Fibroblast of the aortic adventitia (primary cell): ENCODE data around the gene DNM2. TPM values are rescaled to one million over a fixed set of nuclear protein-coding genes. Genes with fewer than 3 reads are reported as not detected.

Source experiments
- DNase-seq: peaks from one replicate; pipeline ENCODE4 v3.0.0-alpha.2; 2010; ENCODE audit warnings: low read depth
- H3K4me3 ChIP-seq: 2 replicates; pipeline ENCODE4 v1.5.1; 2011; ENCODE audit warnings: low read depth, mild to moderate bottlenecking, control low read depth, low read length, moderate library complexity
- total RNA-seq: library from RNA; depleted of rRNA; stranded (reverse); fragments of >200 nt; gene quantifications from 2 replicates; pipeline ENCODE4 v1.2.3, GENCODE V29; 2012; ENCODE audit warnings: low replicate concordance
- TF ChIP-seq, protein P1 (sequence below): IDR thresholded peaks from 2 replicates; pipeline ENCODE4 v1.5.1; 2011; ENCODE audit warnings: mild to moderate bottlenecking, low read length, control low read depth, inconsistent platforms; ENCODE audit not compliant: insufficient read depth

Gene DNM2
- total RNA-seq, 1 donor = 83.2 TPM

DNA sequence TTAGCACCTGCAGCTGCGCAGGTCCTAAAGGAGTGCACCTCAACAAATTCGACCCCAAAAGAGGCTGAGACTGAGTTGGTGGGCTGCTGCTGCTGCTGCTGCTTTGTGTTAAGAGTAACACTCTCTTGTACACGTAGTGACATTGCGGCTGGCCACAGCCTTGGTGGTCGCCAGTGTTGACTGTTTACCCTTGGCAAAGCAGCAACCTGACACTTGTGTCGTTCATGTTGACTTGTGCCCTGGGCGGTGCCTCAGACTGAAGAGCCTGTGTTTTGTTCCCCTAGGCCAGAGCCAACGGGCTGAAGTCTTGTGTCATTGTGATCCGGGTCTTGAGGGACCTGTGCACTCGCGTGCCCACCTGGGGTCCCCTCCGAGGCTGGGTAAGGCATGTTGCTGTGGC is 39.1 kb upstream of the DNM2 start:
- no peak overlapping the region for H3K4me3 ChIP-seq
- no peak for DNase-seq
- TF ChIP-seq, protein P1, sequence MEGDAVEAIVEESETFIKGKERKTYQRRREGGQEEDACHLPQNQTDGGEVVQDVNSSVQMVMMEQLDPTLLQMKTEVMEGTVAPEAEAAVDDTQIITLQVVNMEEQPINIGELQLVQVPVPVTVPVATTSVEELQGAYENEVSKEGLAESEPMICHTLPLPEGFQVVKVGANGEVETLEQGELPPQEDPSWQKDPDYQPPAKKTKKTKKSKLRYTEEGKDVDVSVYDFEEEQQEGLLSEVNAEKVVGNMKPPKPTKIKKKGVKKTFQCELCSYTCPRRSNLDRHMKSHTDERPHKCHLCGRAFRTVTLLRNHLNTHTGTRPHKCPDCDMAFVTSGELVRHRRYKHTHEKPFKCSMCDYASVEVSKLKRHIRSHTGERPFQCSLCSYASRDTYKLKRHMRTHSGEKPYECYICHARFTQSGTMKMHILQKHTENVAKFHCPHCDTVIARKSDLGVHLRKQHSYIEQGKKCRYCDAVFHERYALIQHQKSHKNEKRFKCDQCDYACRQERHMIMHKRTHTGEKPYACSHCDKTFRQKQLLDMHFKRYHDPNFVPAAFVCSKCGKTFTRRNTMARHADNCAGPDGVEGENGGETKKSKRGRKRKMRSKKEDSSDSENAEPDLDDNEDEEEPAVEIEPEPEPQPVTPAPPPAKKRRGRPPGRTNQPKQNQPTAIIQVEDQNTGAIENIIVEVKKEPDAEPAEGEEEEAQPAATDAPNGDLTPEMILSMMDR = no peak

DNA sequence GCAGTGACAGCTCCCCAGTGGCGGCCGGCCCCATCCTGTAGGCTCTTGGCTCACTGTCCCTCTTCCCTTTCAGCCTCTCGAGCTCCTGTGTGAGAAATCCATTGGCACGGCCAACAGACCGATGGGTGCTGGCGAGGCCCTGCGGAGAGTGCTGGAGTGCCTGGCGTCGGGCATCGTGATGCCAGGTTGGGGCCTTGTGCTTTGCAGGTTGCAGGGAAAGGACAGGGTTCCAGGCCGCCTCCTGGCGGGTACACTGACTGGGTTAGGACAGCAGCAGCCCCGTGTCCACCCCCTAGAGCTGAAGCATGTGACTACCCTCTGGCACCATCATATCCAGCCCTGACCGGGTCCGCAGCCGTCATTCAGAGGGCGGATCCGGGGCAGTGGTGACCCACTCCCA is 38.1 kb upstream of the DNM2 start:
- no peak for DNase-seq
- H3K4me3 ChIP-seq = no peak overlapping the region
- TF ChIP-seq, protein P1 = no peak

DNA sequence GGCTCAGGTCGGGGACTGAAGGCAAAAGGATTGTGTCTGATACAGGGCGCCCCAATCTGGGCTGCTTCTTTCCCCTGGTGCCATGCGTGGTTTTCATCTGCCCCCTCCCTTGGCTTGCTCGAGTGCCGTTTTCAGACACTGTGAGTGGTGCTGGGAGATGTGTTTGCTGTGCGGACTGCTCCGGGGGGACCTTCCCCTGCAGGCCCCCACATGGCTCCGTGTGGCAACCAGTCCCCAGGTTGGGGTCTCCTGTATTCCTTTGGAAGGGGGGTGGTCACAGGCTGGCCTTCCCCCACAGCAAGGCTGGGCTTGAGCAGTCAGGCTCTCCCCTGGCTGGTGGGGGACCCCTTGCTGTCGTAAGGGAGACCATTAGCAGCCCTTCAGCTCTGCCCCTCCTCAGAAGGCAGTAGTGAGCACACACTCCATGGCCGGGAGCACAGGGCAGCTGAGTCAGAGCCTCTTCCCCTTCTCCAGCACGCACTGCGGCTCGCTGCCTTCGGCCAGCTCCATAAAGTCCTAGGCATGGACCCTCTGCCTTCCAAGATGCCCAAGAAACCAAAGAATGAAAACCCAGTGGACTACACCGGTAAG is 37.2 kb upstream of the DNM2 start:
- DNase-seq = no peak
- TF ChIP-seq, protein P1 = no peak
- H3K4me3 ChIP-seq = no peak overlapping the region

DNA sequence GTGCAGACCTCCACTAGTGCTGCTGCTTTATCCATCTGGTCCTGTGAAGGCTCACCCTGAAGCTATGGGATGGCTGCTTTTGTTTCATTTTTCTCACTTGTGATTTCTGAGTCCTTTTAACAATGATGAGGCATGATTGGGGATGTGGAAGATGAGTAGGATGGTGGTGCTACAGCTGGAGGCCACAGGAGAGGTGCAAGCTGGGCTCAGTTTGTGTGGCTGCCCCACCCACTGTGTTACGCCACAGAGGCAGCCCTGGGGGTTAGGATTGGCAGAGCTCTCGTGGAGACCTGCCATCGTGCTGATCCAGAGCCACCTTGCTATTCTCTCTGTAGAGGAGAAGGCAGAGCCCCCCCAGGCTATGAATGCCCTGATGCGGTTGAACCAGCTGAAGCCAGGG is 36.2 kb upstream of the DNM2 start:
- DNase-seq = no peak
- TF ChIP-seq, protein P1 = no peak
- no peak overlapping the region for H3K4me3 ChIP-seq

DNA sequence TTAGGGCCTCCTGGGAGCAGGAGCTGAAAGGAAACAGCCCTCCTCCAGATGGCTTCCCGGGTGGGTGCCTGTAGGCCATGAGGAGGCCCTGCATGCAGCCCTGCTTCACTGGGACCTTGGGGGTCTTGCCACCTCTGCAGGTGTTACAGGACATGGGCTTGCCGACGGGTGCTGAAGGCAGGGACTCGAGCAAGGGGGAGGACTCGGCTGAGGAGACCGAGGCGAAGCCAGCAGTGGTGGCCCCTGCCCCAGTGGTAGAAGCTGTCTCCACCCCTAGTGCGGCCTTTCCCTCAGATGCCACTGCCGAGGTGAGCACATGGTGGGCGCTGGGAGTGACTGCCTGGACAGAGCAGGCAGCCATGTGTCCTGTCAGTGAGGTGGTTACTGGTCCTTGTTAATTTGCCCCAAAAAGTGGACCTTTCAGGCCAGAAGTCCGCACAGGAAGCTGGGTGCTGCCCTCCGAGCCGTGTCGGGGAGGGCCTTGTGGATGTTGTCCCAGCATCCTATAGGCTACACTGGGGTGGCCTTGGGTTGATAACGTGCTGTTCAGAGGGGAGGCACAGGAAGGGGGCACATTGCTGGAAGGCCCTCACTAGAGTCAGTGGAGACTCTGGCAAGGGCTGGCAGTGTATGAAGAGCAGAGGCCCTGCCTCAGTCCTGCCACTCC is 35.3 kb upstream of the DNM2 start:
- TF ChIP-seq, protein P1 = no peak
- no peak for DNase-seq
- no peak overlapping the region for H3K4me3 ChIP-seq

DNA sequence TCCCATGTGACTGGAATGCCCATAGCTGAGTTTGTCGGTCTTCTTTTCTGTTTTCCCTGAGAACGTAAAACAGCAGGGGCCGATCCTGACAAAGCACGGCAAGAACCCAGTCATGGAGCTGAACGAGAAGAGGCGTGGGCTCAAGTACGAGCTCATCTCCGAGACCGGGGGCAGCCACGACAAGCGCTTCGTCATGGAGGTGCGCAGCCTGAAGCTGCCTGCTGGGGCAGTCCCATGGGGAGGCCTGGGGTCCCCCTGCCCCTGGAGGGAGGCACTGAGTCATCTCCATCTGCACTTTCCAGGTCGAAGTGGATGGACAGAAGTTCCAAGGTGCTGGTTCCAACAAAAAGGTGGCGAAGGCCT is 34.8 kb upstream of the DNM2 start:
- no peak overlapping the region for H3K4me3 ChIP-seq
- no peak for DNase-seq

More for the DNA sequence above, 34.8 kb upstream of the DNM2 start:
- TF ChIP-seq, protein P1 = no peak
